RWPE2 (cell line): Measurements from ENCODE around the gene EDAR.

Source experiments
- ATAC-seq: fragments of 200-7000 bp; cut with Tn5 transposase; 3 replicates; pipeline ENCODE4 v1.9.1; 2021; ENCODE audit warnings: low read depth
- DNase-seq: peaks from one replicate; pipeline ENCODE4 v3.0.0-alpha.2; 2020; ENCODE audit warnings: low spot score
- H3K27ac ChIP-seq: fragments of 450-650 bp; 2 replicates; pipeline ENCODE4 v1.5.1; 2017; ENCODE audit warnings: mild to moderate bottlenecking; ENCODE audit not compliant: poor library complexity, severe bottlenecking
- H3K27me3 ChIP-seq: fragments of 250-450 bp; sonication (Bioruptor Pico); 2 replicates; pipeline ENCODE4 v1.5.1; 2021; ENCODE audit warnings: mild to moderate bottlenecking, moderate library complexity; ENCODE audit not compliant: insufficient read depth, poor library complexity, severe bottlenecking
- H3K36me3 ChIP-seq: fragments of 250-450 bp; sonication (Bioruptor Pico); 2 replicates; pipeline ENCODE4 v1.5.1; 2020; ENCODE audit warnings: low read depth, mild to moderate bottlenecking, moderate library complexity
- H3K4me1 ChIP-seq: fragments of 250-450 bp; sonication (Bioruptor Pico); 2 replicates; pipeline ENCODE4 v1.5.1; 2021; ENCODE audit warnings: mild to moderate bottlenecking, moderate library complexity; ENCODE audit not compliant: insufficient read depth, poor library complexity, severe bottlenecking
- H3K4me3 ChIP-seq: fragments of 250-450 bp; sonication (Bioruptor Pico); 2 replicates; pipeline ENCODE4 v1.5.1; 2021; ENCODE audit warnings: mild to moderate bottlenecking, moderate library complexity; ENCODE audit not compliant: severe bottlenecking
- H3K9me3 ChIP-seq: fragments of 250-450 bp; sonication (Bioruptor Pico); 2 replicates; pipeline ENCODE4 v1.5.1; 2021; ENCODE audit warnings: mild to moderate bottlenecking, moderate library complexity; ENCODE audit not compliant: severe bottlenecking
- CTCF ChIP-seq: fragments of 450-650 bp; IDR thresholded peaks from one replicate; pipeline ENCODE4 v1.5.1; 2017; ENCODE audit warnings: mild to moderate bottlenecking, moderate library complexity; ENCODE audit not compliant: poor library complexity, severe bottlenecking

The EDAR gene

GRCh38 chr2:108988796-108989713 lies at the start of gene EDAR:
TSS of gene EDAR (minus strand) at chr2:108989220. CDS start at chr2:108931014, 58,206 bp downstream.
- no peak within 1 kb of the TSS for H3K27ac ChIP-seq
- ATAC-seq = peak; percentile 95
- H3K27me3 ChIP-seq = no peaks in the 10 kb centered on the region
- H3K4me1 ChIP-seq = peaks cover 7% of the 10 kb centered on the region
- no peak within 1 kb of the TSS for H3K4me3 ChIP-seq
- no peak for DNase-seq
- peak; percentile 89 for TF ChIP-seq CTCF
- no peaks in the 10 kb centered on the region for H3K36me3 ChIP-seq
- no peaks in the 10 kb centered on the region for H3K9me3 ChIP-seq

GRCh38 chr2:109033171-109033570 lies 44.2 kb upstream of the EDAR start:
- no peak for ATAC-seq
- DNase-seq = no peak
- Histone ChIP-seq H3K9me3 (no peaks in the 10 kb centered on the region), H3K4me1 (peaks cover 4% of the 10 kb centered on the region), H3K27me3 (no peaks in the 10 kb centered on the region), H3K4me3 (no peak overlapping the region), H3K27ac (no peak overlapping the region), H3K36me3 (no peaks in the 10 kb centered on the region)
- no peak for TF ChIP-seq CTCF

DNA sequence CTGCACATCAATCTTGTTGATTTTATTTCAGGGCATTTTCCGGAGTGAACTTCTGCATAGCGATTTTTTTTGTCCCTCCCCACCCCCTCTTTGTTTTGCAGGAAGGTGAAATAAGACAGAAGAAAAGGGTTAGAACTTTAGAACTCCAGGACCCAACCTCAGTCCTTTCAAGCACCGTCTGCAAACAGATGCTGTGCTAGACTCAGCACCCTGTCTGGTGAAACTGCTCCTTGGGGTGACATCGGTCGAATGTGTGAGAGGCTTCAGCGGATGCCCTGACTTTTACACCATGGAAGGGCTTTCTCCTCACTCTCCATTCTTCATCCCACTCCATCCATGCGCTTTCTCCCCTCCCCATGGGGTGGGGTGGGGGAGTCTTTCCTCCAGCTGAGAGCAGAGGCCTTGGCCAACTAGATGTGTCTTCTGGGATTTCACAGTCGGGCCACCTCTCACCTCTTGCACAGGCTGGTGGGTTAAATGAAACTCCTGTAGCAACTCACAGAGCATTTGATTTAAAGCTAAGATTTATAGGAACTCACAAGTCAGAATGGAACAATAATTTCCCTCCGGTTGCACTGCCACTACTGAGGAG lies 43.3 kb upstream of the EDAR start:
- ATAC-seq (no peak), DNase-seq (no peak)
- no peak for TF ChIP-seq CTCF
- H3K4me3 ChIP-seq = peak overlapping the region; percentile 17
- no peaks in the 10 kb centered on the region for H3K9me3 ChIP-seq
- H3K27ac ChIP-seq = no peak overlapping the region
- H3K4me1 ChIP-seq = peaks cover 4% of the 10 kb centered on the region
- no peaks in the 10 kb centered on the region for H3K27me3 ChIP-seq
- H3K36me3 ChIP-seq = no peaks in the 10 kb centered on the region

GRCh38 chr2:109031476-109032228 lies 42.6 kb upstream of the EDAR start:
- ATAC-seq (peak; percentile 67), DNase-seq (no peak)
- no peak for TF ChIP-seq CTCF
- peak overlapping the region; percentile 17 for H3K4me3 ChIP-seq
- no peaks in the 10 kb centered on the region for H3K36me3 ChIP-seq
- H3K27ac ChIP-seq = no peak overlapping the region
- no peaks in the 10 kb centered on the region for H3K27me3 ChIP-seq
- no peaks in the 10 kb centered on the region for H3K9me3 ChIP-seq
- H3K4me1 ChIP-seq = peaks cover 4% of the 10 kb centered on the region
